ENCODE data around the gene IL6R.

The IL6R gene

DNA sequence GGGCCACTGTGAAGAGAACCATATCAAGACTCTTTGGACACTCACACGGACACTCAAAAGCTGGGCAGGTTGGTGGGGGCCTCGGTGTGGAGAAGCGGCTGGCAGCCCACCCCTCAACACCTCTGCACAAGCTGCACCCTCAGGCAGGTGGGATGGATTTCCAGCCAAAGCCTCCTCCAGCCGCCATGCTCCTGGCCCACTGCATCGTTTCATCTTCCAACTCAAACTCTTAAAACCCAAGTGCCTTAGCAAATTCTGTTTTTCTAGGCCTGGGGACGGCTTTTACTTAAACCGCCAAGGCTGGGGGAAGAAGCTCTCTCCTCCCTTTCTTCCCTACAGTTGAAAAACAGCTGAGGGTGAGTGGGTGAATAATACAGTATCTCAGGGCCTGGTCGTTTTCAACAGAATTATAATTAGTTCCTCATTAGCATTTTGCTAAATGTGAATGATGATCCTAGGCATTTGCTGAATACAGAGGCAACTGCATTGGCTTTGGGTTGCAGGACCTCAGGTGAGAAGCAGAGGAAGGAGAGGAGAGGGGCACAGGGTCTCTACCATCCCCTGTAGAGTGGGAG, 60.6 kb downstream of the IL6R start:
- H3K27me3 ChIP-seq (ENCODE audit: insufficient read depth, low read length), result no peaks in the 10 kb centered on the region

DNA sequence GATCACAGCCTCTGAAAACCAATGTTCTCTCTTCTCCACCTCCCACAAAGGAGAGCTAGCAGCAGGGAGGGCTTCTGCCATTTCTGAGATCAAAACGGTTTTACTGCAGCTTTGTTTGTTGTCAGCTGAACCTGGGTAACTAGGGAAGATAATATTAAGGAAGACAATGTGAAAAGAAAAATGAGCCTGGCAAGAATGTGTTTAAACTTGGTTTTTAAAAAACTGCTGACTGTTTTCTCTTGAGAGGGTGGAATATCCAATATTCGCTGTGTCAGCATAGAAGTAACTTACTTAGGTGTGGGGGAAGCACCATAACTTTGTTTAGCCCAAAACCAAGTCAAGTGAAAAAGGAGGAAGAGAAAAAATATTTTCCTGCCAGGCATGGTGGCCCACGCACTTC, 61.1 kb downstream of the IL6R start:
- Histone ChIP-seq H3K27ac (ENCODE audit: low read length) (no peak overlapping the region), H3K4me3 (ENCODE audit: low read length) (no peak overlapping the region), H3K36me3 (ENCODE audit: insufficient read depth, low read depth, low read length) (no peaks in the 10 kb centered on the region), H3K9me3 (ENCODE audit: insufficient read depth, low read depth, low read length) (no peaks in the 10 kb centered on the region), H3K4me1 (ENCODE audit: insufficient read depth, low read length) (peaks cover 7% of the 10 kb centered on the region; the same call in 1 of the 2 replicates), H3K9ac (ENCODE audit: low read depth, low read length) (no peak overlapping the region), H3K27me3 (ENCODE audit: insufficient read depth, low read length) (no peaks in the 10 kb centered on the region)

More for the DNA sequence above, 60.6 kb downstream of the IL6R start:
- H3K9ac ChIP-seq (ENCODE audit: low read depth, low read length), result no peak overlapping the region
- no peaks in the 10 kb centered on the region for H3K36me3 ChIP-seq (ENCODE audit: insufficient read depth, low read depth, low read length)
- H3K9me3 ChIP-seq (ENCODE audit: insufficient read depth, low read depth, low read length), result no peaks in the 10 kb centered on the region
- H3K4me1 ChIP-seq (ENCODE audit: insufficient read depth, low read length), result peaks cover 7% of the 10 kb centered on the region; the same call in 1 of the 2 replicates
- no peak overlapping the region for H3K27ac ChIP-seq (ENCODE audit: low read length)
- H3K4me3 ChIP-seq (ENCODE audit: low read length), result no peak overlapping the region

DNA sequence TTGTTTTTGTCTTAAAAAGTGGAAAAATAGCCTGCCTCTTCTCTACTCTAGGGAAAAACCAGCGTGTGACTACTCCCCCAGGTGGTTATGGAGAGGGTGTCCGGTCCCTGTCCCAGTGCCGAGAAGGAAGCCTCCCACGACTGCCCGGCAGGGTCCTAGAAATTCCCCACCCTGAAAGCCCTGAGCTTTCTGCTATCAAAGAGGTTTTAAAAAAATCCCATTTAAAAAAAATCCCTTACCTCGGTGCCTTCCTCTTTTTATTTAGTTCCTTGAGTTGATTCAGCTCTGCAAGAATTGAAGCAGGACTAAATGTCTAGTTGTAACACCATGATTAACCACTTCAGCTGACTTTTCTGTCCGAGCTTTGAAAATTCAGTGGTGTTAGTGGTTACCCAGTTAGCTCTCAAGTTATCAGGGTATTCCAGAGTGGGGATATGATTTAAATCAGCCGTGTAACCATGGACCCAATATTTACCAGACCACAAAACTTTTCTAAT, 61.8 kb downstream of the IL6R start:
- Histone ChIP-seq H3K4me3 (ENCODE audit: low read length) (no peak overlapping the region), H3K4me1 (ENCODE audit: insufficient read depth, low read length) (peaks cover 7% of the 10 kb centered on the region; the same call in 1 of the 2 replicates), H3K27ac (ENCODE audit: low read length) (no peak overlapping the region), H3K9me3 (ENCODE audit: insufficient read depth, low read depth, low read length) (no peaks in the 10 kb centered on the region), H3K9ac (ENCODE audit: low read depth, low read length) (no peak overlapping the region), H3K36me3 (ENCODE audit: insufficient read depth, low read depth, low read length) (no peaks in the 10 kb centered on the region), H3K27me3 (ENCODE audit: insufficient read depth, low read length) (no peaks in the 10 kb centered on the region)

DNA sequence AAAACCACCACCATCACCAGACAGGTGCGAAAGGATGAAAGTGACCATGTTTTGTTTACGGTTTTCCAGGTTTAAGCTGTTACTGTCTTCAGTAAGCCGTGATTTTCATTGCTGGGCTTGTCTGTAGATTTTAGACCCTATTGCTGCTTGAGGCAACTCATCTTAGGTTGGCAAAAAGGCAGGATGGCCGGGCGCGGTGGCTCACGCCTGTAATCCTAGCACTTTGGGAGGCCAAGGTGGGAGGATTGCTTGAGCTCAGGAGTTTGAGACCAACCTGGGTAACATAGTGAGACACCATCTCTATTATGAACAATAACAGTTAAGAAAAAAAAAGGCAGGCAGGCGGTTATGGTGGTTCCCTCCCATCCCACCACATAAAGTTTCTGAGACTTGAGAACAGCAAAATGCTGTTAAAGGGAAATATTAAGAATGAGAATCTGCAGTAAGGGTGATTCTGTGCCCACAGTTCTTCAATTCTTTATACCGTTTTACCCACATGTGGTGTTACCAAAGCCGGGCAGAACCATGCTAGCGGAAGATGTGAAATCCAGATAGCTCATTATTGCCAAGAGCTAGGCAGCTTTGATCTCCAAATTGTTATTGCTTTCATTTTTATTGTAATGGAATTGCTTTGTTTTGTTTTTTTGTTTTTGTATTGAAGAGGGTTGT, 62.4 kb downstream of the IL6R start:
- Histone ChIP-seq H3K27ac (ENCODE audit: low read length) (no peak overlapping the region), H3K36me3 (ENCODE audit: insufficient read depth, low read depth, low read length) (no peaks in the 10 kb centered on the region), H3K4me1 (ENCODE audit: insufficient read depth, low read length) (peaks cover 7% of the 10 kb centered on the region; the same call in 1 of the 2 replicates), H3K27me3 (ENCODE audit: insufficient read depth, low read length) (no peaks in the 10 kb centered on the region), H3K9me3 (ENCODE audit: insufficient read depth, low read depth, low read length) (no peaks in the 10 kb centered on the region), H3K4me3 (ENCODE audit: low read length) (no peak overlapping the region), H3K9ac (ENCODE audit: low read depth, low read length) (no peak overlapping the region)

DNA sequence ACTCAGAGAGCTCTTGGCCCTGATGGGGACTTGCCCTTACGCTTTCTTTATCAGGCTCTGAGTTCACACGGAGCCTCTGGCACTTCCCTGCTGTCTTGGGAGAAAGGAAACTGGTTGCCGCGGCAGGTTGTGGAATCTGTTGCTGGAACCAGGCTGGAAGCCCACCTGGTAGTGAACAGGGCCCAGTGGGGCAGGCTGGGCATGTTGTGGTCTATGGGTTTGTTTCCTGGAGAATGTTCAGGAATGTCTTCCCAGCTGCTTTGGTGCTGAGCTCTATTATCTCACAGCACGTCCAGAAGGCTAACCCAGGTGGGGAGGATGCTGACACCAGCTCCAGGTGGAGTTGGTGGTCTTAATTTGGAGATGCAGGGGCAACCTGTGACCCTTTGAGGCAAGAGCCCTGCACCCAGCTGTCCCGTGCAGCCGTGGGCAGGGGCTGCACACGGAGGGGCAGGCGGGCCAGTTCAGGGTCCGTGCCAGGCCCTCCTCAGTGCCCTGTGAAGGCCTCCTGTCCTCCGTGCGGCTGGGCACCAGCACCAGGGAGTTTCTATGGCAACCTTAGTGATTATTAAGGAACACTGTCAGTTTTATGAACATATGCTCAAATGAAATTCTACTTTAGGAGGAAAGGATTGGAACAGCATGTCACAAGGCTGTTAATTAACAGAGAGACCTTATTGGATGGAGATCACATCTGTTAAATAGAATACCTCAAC, 63.5 kb downstream of the IL6R start:
- Histone ChIP-seq H3K36me3 (ENCODE audit: insufficient read depth, low read depth, low read length) (no peaks in the 10 kb centered on the region), H3K4me1 (ENCODE audit: insufficient read depth, low read length) (0 out of 2 replicates have a peak, but pooled peaks cover under 1% of the 10 kb centered on the region), H3K9ac (ENCODE audit: low read depth, low read length) (no peak overlapping the region), H3K9me3 (ENCODE audit: insufficient read depth, low read depth, low read length) (no peaks in the 10 kb centered on the region), H3K27ac (ENCODE audit: low read length) (no peak overlapping the region), H3K27me3 (ENCODE audit: insufficient read depth, low read length) (no peaks in the 10 kb centered on the region), H3K4me3 (ENCODE audit: low read length) (no peak overlapping the region)

DNA sequence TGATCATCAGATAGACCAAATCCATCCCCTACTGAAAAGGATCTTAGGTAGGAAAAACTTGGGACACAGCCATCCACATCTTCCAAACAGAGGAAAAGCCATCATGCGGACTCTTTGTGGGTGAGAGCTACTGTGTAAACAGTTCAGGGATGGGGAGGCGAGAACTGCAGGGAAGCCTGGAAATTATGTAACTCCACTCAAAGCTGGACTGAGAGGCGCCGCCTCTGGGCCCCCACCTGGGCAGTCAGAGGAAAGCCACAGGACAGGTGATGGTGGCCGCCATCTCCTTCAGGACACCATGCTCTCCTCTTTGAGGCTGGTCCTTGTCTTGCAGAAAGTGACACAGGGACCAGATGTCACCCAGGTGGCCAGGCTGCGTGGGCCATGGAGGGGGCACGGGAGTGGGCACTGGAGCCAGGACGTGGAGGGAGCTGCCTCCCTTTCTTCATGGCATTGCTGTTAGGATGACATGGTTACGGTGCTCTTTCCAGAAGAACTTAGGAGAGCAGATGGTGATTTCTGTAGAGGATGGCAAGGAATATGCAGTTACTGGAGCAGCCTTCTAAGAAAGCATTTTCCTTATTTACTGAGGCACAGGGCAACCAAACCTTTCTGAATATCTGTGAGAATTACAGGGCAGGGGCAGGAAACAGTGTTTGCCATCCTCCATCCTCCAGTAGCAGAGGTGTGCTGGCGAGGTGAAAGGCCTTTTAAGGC, 64.9 kb downstream of the IL6R start:
- H3K36me3 ChIP-seq (ENCODE audit: insufficient read depth, low read depth, low read length), result no peaks in the 10 kb centered on the region
- H3K27me3 ChIP-seq (ENCODE audit: insufficient read depth, low read length), result no peaks in the 10 kb centered on the region
- no peak overlapping the region for H3K4me3 ChIP-seq (ENCODE audit: low read length)
- no peaks in the 10 kb centered on the region for H3K4me1 ChIP-seq (ENCODE audit: insufficient read depth, low read length)
- H3K9me3 ChIP-seq (ENCODE audit: insufficient read depth, low read depth, low read length), result no peaks in the 10 kb centered on the region
- no peak overlapping the region for H3K9ac ChIP-seq (ENCODE audit: low read depth, low read length)
- H3K27ac ChIP-seq (ENCODE audit: low read length), result no peak overlapping the region

DNA sequence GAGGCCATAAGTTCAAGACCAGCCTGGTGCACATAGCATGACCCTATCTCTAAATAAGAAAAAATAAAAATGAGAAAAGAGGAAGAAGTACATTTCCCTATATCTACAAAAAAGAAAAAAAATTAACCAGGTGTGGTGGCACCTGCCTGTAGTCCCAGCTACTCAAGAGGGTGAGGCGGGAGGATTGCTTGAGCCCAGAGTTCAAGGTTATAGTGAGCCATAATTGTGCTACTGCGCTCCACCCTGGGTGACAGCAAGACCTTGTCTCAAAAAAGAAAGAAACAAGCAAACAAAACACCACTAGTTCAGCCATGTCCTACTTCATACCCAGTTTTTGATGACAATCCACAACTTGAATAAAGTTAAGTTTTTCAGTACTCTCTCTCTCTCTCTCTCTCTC, 66.2 kb downstream of the IL6R start:
- Histone ChIP-seq H3K27ac (ENCODE audit: low read length) (no peak overlapping the region), H3K9ac (ENCODE audit: low read depth, low read length) (no peak overlapping the region), H3K27me3 (ENCODE audit: insufficient read depth, low read length) (no peaks in the 10 kb centered on the region), H3K9me3 (ENCODE audit: insufficient read depth, low read depth, low read length) (no peaks in the 10 kb centered on the region), H3K4me3 (ENCODE audit: low read length) (no peak overlapping the region), H3K4me1 (ENCODE audit: insufficient read depth, low read length) (no peaks in the 10 kb centered on the region), H3K36me3 (ENCODE audit: insufficient read depth, low read depth, low read length) (no peaks in the 10 kb centered on the region)

DNA sequence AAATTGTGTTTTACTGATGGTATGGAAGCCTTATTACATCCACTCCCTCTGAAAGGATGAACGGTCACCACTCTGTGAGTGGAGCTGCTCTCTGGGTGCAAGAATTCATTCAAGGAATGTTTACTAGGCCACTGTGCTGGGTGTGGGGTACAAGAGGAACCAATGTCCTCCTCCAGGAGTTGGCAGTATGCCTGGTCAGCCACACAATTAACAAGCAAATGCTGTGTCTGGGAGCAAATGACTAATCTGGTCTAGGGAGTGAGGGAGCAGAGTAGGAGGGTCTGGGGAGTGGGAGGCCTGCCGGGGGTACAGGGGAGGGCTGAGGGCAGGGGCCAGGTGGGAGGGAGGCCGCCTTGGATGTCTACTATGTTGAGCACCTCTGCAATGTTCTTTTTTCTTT, 69.7 kb downstream of the IL6R start:
- no peaks in the 10 kb centered on the region for H3K36me3 ChIP-seq (ENCODE audit: insufficient read depth, low read depth, low read length)
- no peak overlapping the region for H3K9ac ChIP-seq (ENCODE audit: low read depth, low read length)
- no peaks in the 10 kb centered on the region for H3K9me3 ChIP-seq (ENCODE audit: insufficient read depth, low read depth, low read length)
- no peaks in the 10 kb centered on the region for H3K27me3 ChIP-seq (ENCODE audit: insufficient read depth, low read length)
- no peaks in the 10 kb centered on the region for H3K4me1 ChIP-seq (ENCODE audit: insufficient read depth, low read length)
- no peak overlapping the region for H3K27ac ChIP-seq (ENCODE audit: low read length)
- H3K4me3 ChIP-seq (ENCODE audit: low read length), result no peak overlapping the region

DNA sequence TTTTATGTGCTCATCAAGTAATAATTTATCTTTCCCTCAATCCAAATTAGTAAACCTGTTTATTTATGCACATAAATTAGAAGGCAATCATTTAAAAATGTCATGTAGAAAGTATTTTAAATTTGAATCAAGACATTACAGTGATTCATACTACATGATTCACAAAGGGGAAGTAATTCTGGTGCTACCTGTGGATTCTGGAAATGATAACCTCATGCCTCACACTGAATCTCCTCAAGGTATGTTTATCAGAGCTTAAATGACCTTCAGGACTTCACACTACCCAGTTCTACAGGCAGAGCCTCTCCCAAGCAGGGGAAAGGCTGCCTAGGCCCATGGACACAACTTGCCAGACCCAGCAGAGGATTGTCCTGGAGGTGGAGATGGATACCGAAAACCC, 71.6 kb downstream of the IL6R start:
- Histone ChIP-seq H3K4me3 (ENCODE audit: low read length) (no peak overlapping the region), H3K9me3 (ENCODE audit: insufficient read depth, low read depth, low read length) (no peaks in the 10 kb centered on the region), H3K9ac (ENCODE audit: low read depth, low read length) (no peak overlapping the region), H3K27ac (ENCODE audit: low read length) (no peak overlapping the region), H3K36me3 (ENCODE audit: insufficient read depth, low read depth, low read length) (no peaks in the 10 kb centered on the region), H3K4me1 (ENCODE audit: insufficient read depth, low read length) (no peaks in the 10 kb centered on the region), H3K27me3 (ENCODE audit: insufficient read depth, low read length) (no peaks in the 10 kb centered on the region)

DNA sequence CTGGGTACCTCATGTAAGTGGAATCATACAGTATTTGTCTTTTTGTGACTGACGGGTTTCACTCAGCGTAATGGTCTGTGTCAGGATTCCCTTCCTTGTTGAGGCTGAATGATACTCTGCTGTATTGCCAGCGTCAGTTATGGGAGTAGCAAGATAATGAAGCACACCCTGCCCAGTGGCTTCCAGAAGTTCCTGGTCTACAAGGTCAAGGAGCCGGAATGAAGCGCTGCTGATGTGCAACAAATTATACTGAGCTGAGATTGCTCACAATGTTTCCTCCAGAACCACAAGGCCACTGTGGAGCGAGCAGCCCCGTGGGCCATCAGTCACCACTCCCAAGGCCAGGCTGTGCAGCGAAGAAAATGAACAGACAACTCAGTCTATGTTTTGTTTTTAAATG, 72.9 kb downstream of the IL6R start:
- no peaks in the 10 kb centered on the region for H3K4me1 ChIP-seq (ENCODE audit: insufficient read depth, low read length)
- H3K9me3 ChIP-seq (ENCODE audit: insufficient read depth, low read depth, low read length), result no peaks in the 10 kb centered on the region
- no peaks in the 10 kb centered on the region for H3K36me3 ChIP-seq (ENCODE audit: insufficient read depth, low read depth, low read length)
- no peak overlapping the region for H3K27ac ChIP-seq (ENCODE audit: low read length)
- H3K9ac ChIP-seq (ENCODE audit: low read depth, low read length), result no peak overlapping the region
- no peak overlapping the region for H3K4me3 ChIP-seq (ENCODE audit: low read length)
- no peaks in the 10 kb centered on the region for H3K27me3 ChIP-seq (ENCODE audit: insufficient read depth, low read length)

DNA sequence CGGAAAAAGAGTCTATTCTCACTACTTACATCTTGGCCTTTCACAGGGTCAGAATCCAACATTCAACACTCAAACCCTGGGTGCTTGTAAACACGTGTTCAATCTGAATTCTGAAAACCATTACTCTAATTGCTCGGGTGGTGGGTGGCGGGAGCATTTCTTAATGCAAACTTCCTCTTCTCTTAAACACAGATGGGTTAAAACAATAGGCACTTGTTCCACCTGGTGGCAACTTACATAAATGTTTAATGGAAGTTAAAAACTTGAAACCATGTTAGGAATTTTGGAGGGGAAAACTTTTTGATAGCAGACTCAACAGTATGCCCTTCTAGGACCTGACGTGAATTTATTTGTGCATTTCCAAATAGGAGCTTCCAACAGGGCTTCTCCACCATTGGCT, 73.5 kb downstream of the IL6R start:
- no peak overlapping the region for H3K4me3 ChIP-seq (ENCODE audit: low read length)
- H3K9me3 ChIP-seq (ENCODE audit: insufficient read depth, low read depth, low read length), result no peaks in the 10 kb centered on the region

More for the DNA sequence above, 73.5 kb downstream of the IL6R start:
- no peaks in the 10 kb centered on the region for H3K27me3 ChIP-seq (ENCODE audit: insufficient read depth, low read length)
- H3K4me1 ChIP-seq (ENCODE audit: insufficient read depth, low read length), result no peaks in the 10 kb centered on the region
- no peak overlapping the region for H3K27ac ChIP-seq (ENCODE audit: low read length)
- H3K36me3 ChIP-seq (ENCODE audit: insufficient read depth, low read depth, low read length), result no peaks in the 10 kb centered on the region
- H3K9ac ChIP-seq (ENCODE audit: low read depth, low read length), result no peak overlapping the region
